Heart left ventricle (tissue), 16 donors: Measurements from ENCODE around the gene TEKT2. TPM values are rescaled to one million over a fixed set of nuclear protein-coding genes. Genes with fewer than 3 reads are reported as not detected.

ENCODE experiments used
- ATAC-seq, 4 donors: fragments of 200-7000 bp; cut with Tn5 transposase; one replicate each; pipeline ENCODE4 v1.9.1; 2020 to 2022; ENCODE audit warnings: moderate library complexity in 4 of 4, mild to moderate bottlenecking in 3 of 4, moderate number of reproducible peaks in 1 of 4
- DNase-seq, 5 donors: peaks; one replicate each; pipeline ENCODE4 v3.0.0-alpha.2; 2020
- H3K27ac ChIP-seq, 12 donors: fragments of 200-600 bp; sonication (generic) in 4 of 12; one replicate each; pipeline versions ENCODE4 v1.5.0 to v1.8.0; 2016 to 2022; ENCODE audit warnings: mild to moderate bottlenecking in 2 of 12
- H3K27me3 ChIP-seq, 9 donors: fragments of 200-600 bp; sonication (generic) in 2 of 9; one replicate each; pipeline versions ENCODE4 v1.5.1 to v1.8.0; 2016 to 2022; ENCODE audit warnings: mild to moderate bottlenecking in 3 of 9
- H3K36me3 ChIP-seq, 9 donors: fragments of 200-600 bp; sonication (generic) in 2 of 9; one replicate each; pipeline versions ENCODE4 v1.5.0 to v1.8.0; 2018 to 2022; ENCODE audit warnings: mild to moderate bottlenecking in 2 of 9
- H3K4me1 ChIP-seq, 12 donors: fragments of 200-600 bp; sonication (generic) in 4 of 12; one replicate each; pipeline versions ENCODE4 v1.5.0 to v1.8.0; 2016 to 2022; ENCODE audit warnings: mild to moderate bottlenecking in 3 of 12
- H3K4me3 ChIP-seq, 12 donors: fragments of 200-600 bp; sonication (generic) in 4 of 12; one replicate each; pipeline versions ENCODE4 v1.5.0 to v1.8.0; 2017 to 2022; ENCODE audit warnings: mild to moderate bottlenecking in 9 of 12, moderate library complexity in 4 of 12
- H3K9me3 ChIP-seq, 12 donors: fragments of 200-600 bp; sonication (generic) in 4 of 12; one replicate each; pipeline versions ENCODE4 v1.5.0 to v1.8.0; 2016 to 2022; ENCODE audit warnings: mild to moderate bottlenecking in 1 of 12
- CTCF ChIP-seq, 12 donors: fragments of 200-600 bp; sonication (generic) in 4 of 12; IDR thresholded peaks; one replicate each; pipeline versions ENCODE4 v1.5.0 to v1.8.0; 2018 to 2022; ENCODE audit warnings: antibody characterized with exemption in 12 of 12, mild to moderate bottlenecking in 5 of 12
- POLR2A ChIP-seq, 2 donors: fragments of 450-650 bp; IDR thresholded peaks; one replicate each; pipeline ENCODE4 v1.6.1; 2017; ENCODE audit warnings: antibody characterized with exemption in 2 of 2, mild to moderate bottlenecking in 2 of 2, moderate library complexity in 2 of 2
- WGBS, 4 donors: extraction: QIAGEN DNeasy Blood & Tissue Kit in 2 of 4; methylation state at CpG; one replicate each; pipeline versions ENCODE4 v1.1.5 to v1.1.7; 2013 to 2018; 5-methylcytosine and 5-hydroxymethylcytosine counted together
- intact Hi-C, 10 donors: fragments of 100-400 bp; cut with DNase I; formaldehyde crosslinking; loops; one replicate each; pipeline versions ENCODE4 v1.11.1 to v1.14.2; 2022
- polyA plus RNA-seq, 2 donors: library from polyadenylated mRNA; stranded (reverse); fragments of 200-250 nt; gene quantifications; one replicate each; pipeline ENCODE4 v1.2.3, GENCODE V29; 2013
- total RNA-seq, 9 donors: library from RNA; depleted of rRNA in 2 of 9; stranded (reverse); fragments of >200 nt in 2 of 9; fragmentation: NEBNext Ultra II Directional in 3 of 9; extraction: Animal tissue kit (Norgen Biotek cat#: 25700) in 3 of 9; gene quantifications; one replicate each; pipeline versions ENCODE4 v1.1.0 to v1.2.4, GENCODE V29; 2016 to 2023
- donor health status: ischemic (EF 13 %, LVEDD 7.1; RV severe dilation, severe dysfunction).
- donor health status: healthy with polysubstance abuse.
- donor health status: DM: no; HTN: yes; CAD: no.
- donor health status: DM: no; HTN: no; CAD: no.
- donor health status: ischemic (EF 25% LVEDD 6.9; RV normal size, moderate dysfunction).
- donor health status: ischemic (EF 25% LVEDD 5.7; RV mildly dilated, moderate dysfunction).
- donor health status: healthy.
- donor health status: DM: yes; HTN: yes; CAD: no.
- donor health status: ischemic (EF 35%, LVEDD 5.7; RV mildly dilated, moderate dysfunction).
- donor health status: nonischemic (EF 11% LVEDD 7.7; RV severe dilation, severe dysfunction).
- donor health status: DM: yes; HTN: yes; CAD: no.
- donor health status: PGD.
- donor health status: ischemic (EF 29% LVEDD 5.4; RV normal size, mild dysfunction).
- donor health status: nonischemic (EF 23%, LVEDD 6.1; RV moderate dilation, normal function).

The TEKT2 gene
- total and polyA plus RNA-seq, 11 donors, result 0.07 to 0.23 (median 0.18) TPM; not detected in 7

- DNase-seq (no peak), ATAC-seq (no peak)
- WGBS, 4 donors, result 87 to 90% (median 89%) methylated on average over 24 to 31 of the region's 31 CpGs
- no peaks in the 10 kb centered on the region for H3K9me3 ChIP-seq
- no peak overlapping the region for H3K4me3 ChIP-seq
- intact Hi-C loops, result loop anchor here in 3 of 10 donors (5.0 to 10.0 kb wide), 3 partner anchors 203 to 233 kb away; partner anchors contain the start of gene AGO1 (in 1 of the 3)
- peak overlapping the region in 1 of 12 donors; percentile 93 for H3K27ac ChIP-seq
- peaks cover 0 to 40% (median 20%) of the 10 kb centered on the region in 12 donors for H3K4me1 ChIP-seq
- TF ChIP-seq CTCF (IDR thresholded peaks at IDR 0.05) (no peak), POLR2A (IDR thresholded peaks at IDR 0.05) (no peak)
- peaks cover 0 to 26% (median 5%) of the 10 kb centered on the region in 9 donors for H3K27me3 ChIP-seq
- H3K36me3 ChIP-seq, result peaks cover 1 to 19% (median 16%) of the 10 kb centered on the region in 9 donors
These were observed 3.6 kb downstream of the TEKT2 start for GRCh38 chr1:36087233-36088123.

GRCh38 chr1:36088265-36088576 lies 4.3 kb downstream of the TEKT2 start:
- peaks cover 4 to 27% (median 23%) of the 10 kb centered on the region in 9 donors for H3K36me3 ChIP-seq
- peak overlapping the region; percentile 59 to 100 (median 94) for H3K4me3 ChIP-seq
- DNase-seq (no peak), ATAC-seq (peak in 1 of 4 donors; percentile 12)
- TF ChIP-seq CTCF (IDR thresholded peaks at IDR 0.05) (no peak), POLR2A (IDR thresholded peaks at IDR 0.05) (no peak)
- H3K4me1 ChIP-seq, result peaks cover 0 to 47% (median 23%) of the 10 kb centered on the region in 12 donors
- no peaks in the 10 kb centered on the region for H3K9me3 ChIP-seq
- intact Hi-C loops, result loop anchor here in 3 of 10 donors (5.0 to 10.0 kb wide), 3 partner anchors 203 to 233 kb away; partner anchors contain the start of gene AGO1 (in 1 of the 3)
- peak overlapping the region in 11 of 12 donors; percentile 81 to 95 (median 92) for H3K27ac ChIP-seq
- 27 to 45% (median 32%) methylated on average over 4 to 8 of the region's 8 CpGs for WGBS, 4 donors
- H3K27me3 ChIP-seq, result peaks cover 0 to 26% (median 5%) of the 10 kb centered on the region in 9 donors

GRCh38 chr1:36088577-36089392 lies 4.9 kb downstream of the TEKT2 start, which contains the start of gene ADPRS:
Gene ADPRS, plus strand, starts transcription at chr1:36088892. Its CDS starts 13 bp downstream, at chr1:36088905.
- H3K4me1 ChIP-seq, result peaks cover 0 to 50% (median 27%) of the 10 kb centered on the region in 12 donors
- H3K27ac ChIP-seq, result peak within 1 kb of the TSS; percentile 78 to 95 (median 90)
- TF ChIP-seq POLR2A (IDR thresholded peaks at IDR 0.05) (peak in 1 of 2 donors; percentile 91), CTCF (IDR thresholded peaks at IDR 0.05) (peak; percentile 97 to 100 (median 98))
- intact Hi-C loops, result loop anchor here in 3 of 10 donors (5.0 to 10.0 kb wide), 3 partner anchors 204 to 234 kb away; partner anchors contain the start of gene AGO1 (in 1 of the 3)
- ATAC-seq (peak; percentile 73 to 93 (median 92)), DNase-seq (peak; percentile 90 to 94 (median 92))
- H3K27me3 ChIP-seq, result peaks cover 0 to 23% (median 5%) of the 10 kb centered on the region in 9 donors
- 0 to 1% (median 1%) methylated on average over 6 to 84 of the region's 84 CpGs for WGBS, 4 donors
- no peaks in the 10 kb centered on the region for H3K9me3 ChIP-seq
- H3K36me3 ChIP-seq, result peaks cover 4 to 32% (median 29%) of the 10 kb centered on the region in 9 donors
- H3K4me3 ChIP-seq, result peak within 1 kb of the TSS; percentile 59 to 100 (median 94)
